ENCODE measurements around the gene NBEA.

GRCh38 chr13:35208587-35208986 is 266.5 kb downstream of the NBEA start:
- no peak for TF ChIP-seq CTCF (conservative IDR thresholded peaks at IDR 0.05; ENCODE audit: low read depth, low read length)
- TF ChIP-seq EZH2 (IDR thresholded peaks at IDR 0.05; ENCODE audit: low read length, unreplicated experiment) = no peak
